HL-60 (cell line): ENCODE results near the gene TNFRSF21.

Source experiments
- CTCF ChIP-seq: IDR thresholded peaks from one replicate; pipeline ENCODE4 v1.5.1; 2011; ENCODE audit warnings: low read length, control low read depth, inconsistent platforms; ENCODE audit not compliant: insufficient read depth
- GABPA ChIP-seq: IDR thresholded peaks from 2 replicates; pipeline ENCODE4 v1.6.1; 2012; ENCODE audit warnings: low read depth
- REST ChIP-seq: IDR thresholded peaks from 2 replicates; pipeline ENCODE4 v1.6.1; 2012; ENCODE audit warnings: low read depth; ENCODE audit not compliant: insufficient replicate concordance
- SPI1 ChIP-seq: IDR thresholded peaks from 2 replicates; pipeline ENCODE4 v1.6.1; 2012; ENCODE audit warnings: low read depth, mild to moderate bottlenecking, borderline replicate concordance

DNA sequence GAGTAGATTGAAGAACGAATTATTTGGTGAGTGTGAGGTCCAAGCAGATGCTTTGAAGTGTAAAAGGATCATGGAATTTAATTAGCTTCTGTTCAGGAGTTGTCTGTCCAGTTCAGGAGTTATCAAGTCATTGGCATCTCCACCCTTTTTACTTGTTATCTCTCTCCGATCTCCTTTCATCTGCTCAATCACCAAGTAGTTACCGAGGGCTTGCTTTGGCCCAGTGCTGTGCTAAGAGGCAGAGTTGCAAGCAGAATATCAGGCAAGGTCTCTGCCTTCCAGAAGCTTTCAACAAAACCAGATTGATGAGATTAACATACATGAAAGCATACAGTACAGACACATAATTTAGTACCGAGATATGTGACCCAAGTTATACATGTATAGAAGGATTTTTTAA is 10.2 kb upstream of the TNFRSF21 start:
- TF ChIP-seq CTCF: no peak
- no peak for TF ChIP-seq SPI1
- TF ChIP-seq REST: no peak
- TF ChIP-seq GABPA: no peak
